ENCODE data around the gene NOVA1.

The NOVA1 gene

DNA sequence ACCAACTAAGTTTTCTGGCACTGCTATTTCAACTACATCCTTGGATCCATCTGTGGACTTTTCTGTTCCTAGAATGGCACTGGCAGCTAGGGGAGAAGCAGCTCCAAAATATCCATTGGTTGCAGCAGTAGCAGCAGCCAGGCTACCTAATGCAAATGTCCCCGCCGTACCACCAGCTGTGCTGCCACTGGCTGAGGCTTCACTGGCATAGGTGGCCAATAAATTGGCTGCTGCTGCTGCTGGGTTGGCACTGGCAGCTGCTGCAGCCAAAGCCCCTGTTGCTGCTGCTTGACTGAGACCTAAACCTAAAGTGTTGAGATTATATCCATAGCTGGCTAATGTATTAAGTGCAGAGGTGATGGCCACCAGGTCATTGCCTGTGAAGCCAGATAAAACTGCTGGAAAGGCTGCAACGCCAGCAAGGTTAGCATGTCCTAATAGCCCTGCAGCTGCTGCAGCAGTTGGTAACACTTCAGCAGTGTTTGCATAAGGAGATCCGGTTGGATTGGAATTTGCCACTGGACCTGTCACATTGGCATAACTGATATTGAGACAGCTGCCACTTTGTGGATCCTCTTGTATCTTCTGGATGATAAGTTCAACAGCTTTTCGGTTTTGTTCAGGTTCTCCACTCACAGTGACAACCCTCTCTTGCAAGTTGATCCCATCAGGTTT lies 149.5 kb downstream of the NOVA1 start:
- no peak for DNase-seq (ENCODE audit: low read depth in 1 of 2, low spot score in 1 of 2)

DNA sequence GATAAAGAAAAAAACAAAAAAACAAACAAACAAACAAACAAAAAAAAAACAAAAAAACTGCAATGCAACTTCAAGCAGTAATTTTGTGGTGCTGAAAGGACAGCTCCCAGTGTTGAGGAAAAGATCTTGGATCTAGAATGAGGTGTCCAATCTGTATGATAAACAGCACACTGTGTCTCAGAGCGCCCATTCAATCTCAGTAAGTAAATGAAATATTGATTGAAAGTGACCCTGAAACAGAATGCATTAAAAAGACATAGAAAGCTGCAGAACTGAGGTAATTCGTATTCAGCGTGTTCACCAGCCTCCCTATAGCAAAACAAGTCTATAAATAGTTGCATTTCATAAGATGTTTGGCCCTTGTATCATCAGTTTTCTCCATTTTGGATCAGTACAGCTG lies 153.0 kb downstream of the NOVA1 start:
- no peak for DNase-seq (ENCODE audit: low read depth in 1 of 2, low spot score in 1 of 2)

GRCh38 chr14:26443654-26444053 lies 154.2 kb downstream of the NOVA1 start:
- DNase-seq (ENCODE audit: low read depth in 1 of 2, low spot score in 1 of 2): no peak

GRCh38 chr14:26429205-26429604 lies 168.6 kb downstream of the NOVA1 start:
- DNase-seq (ENCODE audit: low read depth in 1 of 2, low spot score in 1 of 2): no peak

DNA sequence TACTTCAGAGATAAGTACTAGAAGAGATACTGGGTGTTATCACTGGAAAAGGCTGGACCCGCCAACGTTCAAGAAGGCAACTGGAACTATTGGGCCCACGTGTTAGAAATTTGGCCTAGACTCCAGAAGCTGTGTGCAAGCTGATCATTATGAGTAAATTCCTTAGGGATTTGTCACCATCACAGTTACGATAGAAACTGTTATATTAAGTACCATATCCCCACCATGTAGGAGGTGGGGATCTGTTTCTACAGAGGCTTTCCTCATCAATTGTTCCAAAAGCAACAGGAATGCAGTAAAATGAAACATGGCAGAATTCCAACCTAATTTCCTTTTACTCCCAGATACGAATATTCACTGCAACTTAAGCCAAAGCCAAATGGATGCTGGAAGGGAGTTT lies 170.7 kb downstream of the NOVA1 start:
- no peak for DNase-seq (ENCODE audit: low read depth in 1 of 2, low spot score in 1 of 2)

DNA sequence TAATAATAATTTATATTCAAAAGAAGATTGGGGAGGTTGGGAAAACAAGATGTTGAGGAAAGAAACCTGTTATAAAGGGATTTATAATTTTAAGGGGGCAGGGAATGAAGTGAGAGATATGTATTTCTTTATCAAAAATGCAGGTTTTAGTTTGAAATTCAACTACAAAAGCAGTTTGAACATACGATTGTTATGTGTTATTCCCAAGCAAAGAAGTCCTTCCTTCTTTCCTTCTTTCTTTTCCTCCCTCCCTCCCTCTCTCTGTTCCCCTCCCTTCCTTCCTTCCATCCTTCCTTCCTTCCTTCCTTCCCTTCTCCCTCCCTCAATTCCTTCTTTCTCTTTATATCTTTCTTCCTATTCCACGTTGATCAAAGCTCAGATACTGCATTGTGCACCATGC lies 173.3 kb downstream of the NOVA1 start:
- no peak for DNase-seq (ENCODE audit: low read depth in 1 of 2, low spot score in 1 of 2)

DNA sequence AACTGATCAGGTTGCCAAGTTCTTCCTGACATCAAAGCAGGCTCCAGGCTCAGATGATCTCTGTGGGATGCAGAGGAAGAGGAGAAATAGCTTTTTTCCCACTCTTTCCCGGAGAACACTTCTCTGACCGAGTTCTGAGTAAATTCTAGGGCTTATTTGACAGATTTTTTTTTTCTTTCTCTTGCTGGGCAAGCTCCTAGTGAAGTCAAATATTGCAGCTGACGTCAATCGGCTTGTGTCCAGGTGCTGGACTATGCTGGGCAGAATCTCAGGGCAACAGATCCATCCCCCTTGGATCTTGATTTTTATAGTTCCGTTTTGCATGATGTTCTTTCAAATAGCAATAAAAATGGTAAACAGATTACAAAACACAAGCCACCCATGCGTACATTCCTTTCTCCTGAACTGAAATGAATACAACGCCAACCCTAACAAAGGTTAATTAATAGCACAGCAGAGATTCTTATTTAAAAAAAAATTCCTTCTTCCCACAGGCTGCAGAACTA lies 182.2 kb downstream of the NOVA1 start:
- DNase-seq (ENCODE audit: low read depth in 1 of 2, low spot score in 1 of 2): no peak

DNA sequence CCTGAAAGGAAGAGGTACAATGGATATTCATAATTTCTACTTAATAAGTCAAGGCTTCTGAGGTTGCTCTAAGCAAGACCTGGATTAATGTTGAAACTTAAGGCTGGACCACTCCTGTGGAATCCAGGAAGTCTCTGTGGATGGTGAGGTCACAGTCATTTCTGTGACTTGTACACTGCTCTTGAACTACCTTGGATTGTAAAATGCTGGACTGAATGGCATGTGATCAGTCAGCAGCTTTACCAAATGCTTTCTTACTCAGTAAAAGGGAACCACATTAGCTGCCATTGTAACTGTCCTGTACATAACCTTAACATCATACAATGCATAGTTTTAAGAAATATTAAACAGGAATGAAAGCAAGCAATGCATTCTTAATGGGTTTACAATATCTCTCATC lies 182.9 kb downstream of the NOVA1 start:
- DNase-seq (ENCODE audit: low read depth in 1 of 2, low spot score in 1 of 2): no peak

DNA sequence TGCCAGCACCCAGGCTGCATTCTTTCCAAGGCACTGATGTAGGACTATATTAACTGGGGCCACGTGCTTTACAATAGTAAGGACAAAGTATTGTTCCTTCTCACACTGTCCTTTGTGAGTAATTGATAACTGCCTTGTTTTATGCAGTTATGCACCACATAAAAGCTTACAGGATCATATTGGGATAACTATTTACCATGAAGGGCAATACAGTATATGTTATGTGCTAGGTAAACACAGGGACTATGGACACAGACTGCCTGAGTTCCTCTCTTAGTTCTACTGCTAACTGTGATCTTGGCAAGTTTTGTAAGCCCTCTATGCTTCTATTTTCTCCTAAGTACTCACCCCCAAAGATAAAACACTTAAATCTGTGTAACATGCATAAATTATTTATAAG lies 183.7 kb downstream of the NOVA1 start:
- DNase-seq (ENCODE audit: low read depth in 1 of 2, low spot score in 1 of 2): no peak

GRCh38 chr14:26412421-26412820 lies 185.4 kb downstream of the NOVA1 start:
- DNase-seq (ENCODE audit: low read depth in 1 of 2, low spot score in 1 of 2): no peak

DNA sequence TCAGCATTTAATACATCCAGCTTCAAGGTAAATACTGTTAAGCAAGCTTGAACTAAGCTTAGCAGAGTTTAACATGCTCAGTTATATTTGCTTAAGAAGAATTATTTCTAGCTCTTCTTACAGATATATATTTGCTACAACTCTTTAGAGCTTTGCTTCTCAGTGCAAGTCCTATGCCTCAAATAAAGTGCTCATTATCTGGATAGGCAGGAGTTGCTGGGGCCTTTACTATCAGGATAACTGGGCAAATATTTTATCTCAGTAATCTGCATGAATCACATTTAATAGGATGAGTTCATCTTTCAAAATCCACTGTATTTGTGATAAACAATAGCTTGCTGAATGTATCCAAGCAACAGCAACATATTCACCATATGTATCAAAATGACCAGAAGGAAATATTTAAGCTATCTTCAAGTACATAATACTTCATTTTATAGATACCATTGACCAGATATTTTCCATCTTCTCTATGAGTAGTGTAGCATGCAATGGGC lies 187.6 kb downstream of the NOVA1 start:
- DNase-seq (ENCODE audit: low read depth in 1 of 2, low spot score in 1 of 2): no peak

GRCh38 chr14:26404927-26405326 lies 192.9 kb downstream of the NOVA1 start:
- DNase-seq (ENCODE audit: low read depth in 1 of 2, low spot score in 1 of 2): no peak

GRCh38 chr14:26403760-26404159 lies 194.1 kb downstream of the NOVA1 start:
- DNase-seq (ENCODE audit: low read depth in 1 of 2, low spot score in 1 of 2): no peak

GRCh38 chr14:26402126-26402525 lies 195.7 kb downstream of the NOVA1 start:
- DNase-seq (ENCODE audit: low read depth in 1 of 2, low spot score in 1 of 2): no peak

GRCh38 chr14:26401179-26401968 lies 196.5 kb downstream of the NOVA1 start:
- DNase-seq (ENCODE audit: low read depth in 1 of 2, low spot score in 1 of 2): no peak

DNA sequence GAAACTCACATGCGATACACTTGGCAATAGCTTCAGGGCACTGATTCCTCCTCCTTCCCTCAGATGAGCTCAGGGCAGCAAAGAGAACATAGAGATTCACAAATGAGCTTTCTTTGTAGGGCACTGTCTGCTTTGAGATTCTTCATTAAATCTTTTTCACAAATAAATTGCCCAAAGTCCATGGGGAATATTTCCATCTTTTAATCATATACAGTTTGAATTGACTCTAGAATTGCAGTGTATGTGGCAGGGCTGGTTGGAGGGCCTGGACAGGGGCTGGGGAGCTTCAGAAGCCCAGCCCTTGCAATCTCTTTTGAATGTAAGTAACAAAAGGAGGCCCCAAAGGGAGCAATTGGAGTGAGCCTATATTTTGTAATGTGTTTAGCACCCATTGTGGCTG lies 197.5 kb downstream of the NOVA1 start:
- no peak for DNase-seq (ENCODE audit: low read depth in 1 of 2, low spot score in 1 of 2)

DNA sequence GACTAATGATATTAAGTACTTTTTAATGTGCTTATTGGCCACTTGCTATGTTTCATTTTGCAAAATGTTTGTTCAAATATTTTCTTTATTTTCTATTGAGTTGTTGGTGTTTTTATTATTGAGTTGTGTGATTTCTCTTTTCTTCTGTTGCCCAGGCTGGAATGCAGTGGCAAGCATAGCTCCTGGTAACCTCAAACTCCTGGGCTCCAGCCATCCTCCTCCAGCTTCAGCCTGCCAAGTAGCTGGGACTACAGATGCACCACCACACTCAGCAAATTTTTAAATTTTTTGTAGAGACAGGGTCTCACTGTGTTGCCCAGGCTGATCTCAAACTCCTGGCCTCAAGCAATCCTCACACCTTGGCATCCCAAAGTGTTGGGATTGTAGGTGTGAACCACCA lies 199.2 kb downstream of the NOVA1 start:
- no peak for DNase-seq (ENCODE audit: low read depth in 1 of 2, low spot score in 1 of 2)

All from activated CD4-positive, alpha-beta T cell treated with anti-CD3 and anti-CD28 coated beads, Interleukin-2, amount 50 U/mL, for 24 hours (primary cell).